ENCODE results near the gene AMPH.

The AMPH gene

DNA sequence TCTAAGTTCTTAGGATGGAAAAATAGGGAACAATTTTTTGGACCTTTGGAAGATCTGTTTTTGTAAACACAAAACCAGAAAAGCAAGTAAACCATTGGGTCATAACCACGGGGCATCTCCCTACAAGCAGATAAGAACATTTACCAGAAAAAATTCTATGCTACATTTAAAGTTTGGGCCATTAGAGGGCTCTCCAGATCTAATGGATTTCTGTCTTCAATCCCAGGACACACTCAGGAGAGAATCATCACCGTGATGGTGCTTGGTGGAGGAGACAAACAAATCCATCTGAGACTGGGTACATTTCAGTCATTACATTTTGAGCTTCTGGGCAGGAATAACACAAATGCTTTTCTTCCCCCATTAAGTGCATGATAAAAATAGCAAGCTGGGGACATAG, 179.3 kb downstream of the AMPH start:
- H3K36me3 ChIP-seq (ENCODE audit: control insufficient read depth, insufficient read depth, low read length): no peaks in the 10 kb centered on the region
- no peaks in the 10 kb centered on the region for H3K27me3 ChIP-seq (ENCODE audit: control insufficient read depth, insufficient read depth, low read length)
- no peak overlapping the region for H3K4me3 ChIP-seq (ENCODE audit: low read depth, low read length)
- no peaks in the 10 kb centered on the region for H3K4me1 ChIP-seq (ENCODE audit: control insufficient read depth, insufficient read depth, low read length)
- no peak overlapping the region for H3K9ac ChIP-seq (ENCODE audit: low read depth, low read length)
- no peaks in the 10 kb centered on the region for H3K9me3 ChIP-seq (ENCODE audit: control insufficient read depth, insufficient read depth, low read length)

DNA sequence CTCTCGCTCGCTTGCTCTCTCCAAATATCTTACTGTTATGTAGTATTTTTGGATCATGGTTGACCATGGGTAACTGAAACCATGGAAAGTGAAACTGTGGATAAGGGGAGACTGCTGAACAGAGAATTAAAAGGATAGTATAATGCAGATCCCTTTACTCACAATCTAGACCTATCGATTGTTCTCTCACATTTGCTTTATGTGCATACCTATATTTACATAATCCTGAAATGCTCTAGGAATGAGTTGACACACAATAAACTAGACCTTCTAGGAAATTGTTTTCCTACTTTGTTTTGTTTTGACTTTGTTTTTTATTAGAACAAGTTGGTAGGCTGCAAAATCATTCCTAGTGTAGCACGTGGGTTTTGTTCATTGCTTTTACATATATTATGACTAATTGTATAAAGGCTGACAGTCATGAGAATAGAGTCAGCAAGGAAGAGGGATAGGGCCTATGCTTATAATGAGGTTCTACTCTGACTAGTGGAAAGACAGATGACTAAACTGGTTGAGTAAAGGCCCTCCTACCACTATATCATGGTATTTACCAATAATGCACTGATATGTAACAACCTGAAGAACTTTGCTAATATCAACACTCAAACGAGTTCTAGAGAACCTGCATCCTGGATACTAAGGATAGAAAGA, 182.5 kb downstream of the AMPH start:
- Histone ChIP-seq H3K4me1 (ENCODE audit: control insufficient read depth, insufficient read depth, low read length) (no peaks in the 10 kb centered on the region), H3K36me3 (ENCODE audit: control insufficient read depth, insufficient read depth, low read length) (no peaks in the 10 kb centered on the region), H3K27me3 (ENCODE audit: control insufficient read depth, insufficient read depth, low read length) (no peaks in the 10 kb centered on the region), H3K9ac (ENCODE audit: low read depth, low read length) (no peak overlapping the region), H3K9me3 (ENCODE audit: control insufficient read depth, insufficient read depth, low read length) (no peaks in the 10 kb centered on the region), H3K4me3 (ENCODE audit: low read depth, low read length) (no peak overlapping the region)

GRCh38 chr7:38448054-38448453, 183.1 kb downstream of the AMPH start:
- H3K27me3 ChIP-seq (ENCODE audit: control insufficient read depth, insufficient read depth, low read length): no peaks in the 10 kb centered on the region

DNA sequence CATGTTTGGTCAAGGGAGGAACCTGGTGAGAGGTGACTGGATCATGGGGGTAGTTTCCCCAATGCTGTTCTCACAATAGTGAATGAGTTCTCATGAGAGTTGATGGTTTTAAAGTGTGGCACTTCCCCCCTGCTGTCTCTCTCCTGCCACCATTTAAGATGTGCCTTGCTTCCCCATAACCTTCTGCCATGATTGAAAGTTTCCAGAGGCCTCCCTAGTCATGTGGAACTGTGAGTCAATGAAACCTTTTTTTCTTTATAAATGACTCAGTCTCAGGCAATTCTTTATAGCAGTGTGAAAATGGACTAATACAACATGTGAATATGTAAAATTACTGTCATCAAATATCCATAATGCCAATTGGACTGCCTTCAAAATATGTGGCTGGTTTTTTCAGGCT, 192.2 kb downstream of the AMPH start:
- Histone ChIP-seq H3K36me3 (ENCODE audit: control insufficient read depth, insufficient read depth, low read length) (no peaks in the 10 kb centered on the region), H3K9me3 (ENCODE audit: control insufficient read depth, insufficient read depth, low read length) (no peaks in the 10 kb centered on the region), H3K4me3 (ENCODE audit: low read depth, low read length) (no peak overlapping the region), H3K9ac (ENCODE audit: low read depth, low read length) (no peak overlapping the region), H3K27me3 (ENCODE audit: control insufficient read depth, insufficient read depth, low read length) (no peaks in the 10 kb centered on the region), H3K4me1 (ENCODE audit: control insufficient read depth, insufficient read depth, low read length) (no peaks in the 10 kb centered on the region)

More at GRCh38 chr7:38448054-38448453, 183.1 kb downstream of the AMPH start:
- Histone ChIP-seq H3K36me3 (ENCODE audit: control insufficient read depth, insufficient read depth, low read length) (no peaks in the 10 kb centered on the region), H3K9ac (ENCODE audit: low read depth, low read length) (no peak overlapping the region), H3K4me1 (ENCODE audit: control insufficient read depth, insufficient read depth, low read length) (no peaks in the 10 kb centered on the region), H3K4me3 (ENCODE audit: low read depth, low read length) (no peak overlapping the region), H3K9me3 (ENCODE audit: control insufficient read depth, insufficient read depth, low read length) (no peaks in the 10 kb centered on the region)

DNA sequence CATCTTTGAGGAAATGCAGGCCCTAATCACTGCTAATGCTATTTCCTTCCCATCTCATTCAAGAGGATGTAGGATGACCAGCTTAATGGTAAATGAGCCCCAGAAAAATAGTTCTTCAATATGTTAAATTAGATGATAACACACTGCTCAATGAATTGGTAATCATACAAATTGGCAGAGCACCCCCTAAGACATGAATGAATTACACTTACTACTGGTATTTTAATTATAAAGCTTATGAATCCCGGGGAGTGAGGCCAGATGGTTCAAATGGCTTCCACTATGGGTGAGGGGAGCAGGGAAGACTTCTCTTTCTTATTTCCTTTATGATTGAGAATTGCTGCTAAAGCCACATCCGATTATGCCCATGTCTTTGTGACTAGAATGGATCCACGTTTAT, 198.5 kb downstream of the AMPH start:
- Histone ChIP-seq H3K36me3 (ENCODE audit: control insufficient read depth, insufficient read depth, low read length) (no peaks in the 10 kb centered on the region), H3K9ac (ENCODE audit: low read depth, low read length) (no peak overlapping the region), H3K9me3 (ENCODE audit: control insufficient read depth, insufficient read depth, low read length) (no peaks in the 10 kb centered on the region), H3K4me3 (ENCODE audit: low read depth, low read length) (no peak overlapping the region), H3K27me3 (ENCODE audit: control insufficient read depth, insufficient read depth, low read length) (no peaks in the 10 kb centered on the region), H3K4me1 (ENCODE audit: control insufficient read depth, insufficient read depth, low read length) (no peaks in the 10 kb centered on the region)

- no peaks in the 10 kb centered on the region for H3K9me3 ChIP-seq (ENCODE audit: control insufficient read depth, insufficient read depth, low read length)
- H3K4me1 ChIP-seq (ENCODE audit: control insufficient read depth, insufficient read depth, low read length): no peaks in the 10 kb centered on the region
- H3K9ac ChIP-seq (ENCODE audit: low read depth, low read length): no peak overlapping the region
Observed at GRCh38 chr7:38432080-38432479, 199.1 kb downstream of the AMPH start.

GRCh38 chr7:38429057-38429456, 202.1 kb downstream of the AMPH start:
- H3K4me1 ChIP-seq (ENCODE audit: control insufficient read depth, insufficient read depth, low read length): no peaks in the 10 kb centered on the region
- H3K36me3 ChIP-seq (ENCODE audit: control insufficient read depth, insufficient read depth, low read length): no peaks in the 10 kb centered on the region
- no peak overlapping the region for H3K4me3 ChIP-seq (ENCODE audit: low read depth, low read length)
- no peak overlapping the region for H3K9ac ChIP-seq (ENCODE audit: low read depth, low read length)
- H3K27me3 ChIP-seq (ENCODE audit: control insufficient read depth, insufficient read depth, low read length): no peaks in the 10 kb centered on the region
- H3K9me3 ChIP-seq (ENCODE audit: control insufficient read depth, insufficient read depth, low read length): no peaks in the 10 kb centered on the region

More at GRCh38 chr7:38432080-38432479, 199.1 kb downstream of the AMPH start:
- no peaks in the 10 kb centered on the region for H3K27me3 ChIP-seq (ENCODE audit: control insufficient read depth, insufficient read depth, low read length)
- H3K4me3 ChIP-seq (ENCODE audit: low read depth, low read length): no peak overlapping the region
- no peaks in the 10 kb centered on the region for H3K36me3 ChIP-seq (ENCODE audit: control insufficient read depth, insufficient read depth, low read length)

GRCh38 chr7:38428041-38428440, 203.1 kb downstream of the AMPH start:
- Histone ChIP-seq H3K4me1 (ENCODE audit: control insufficient read depth, insufficient read depth, low read length) (no peaks in the 10 kb centered on the region), H3K9me3 (ENCODE audit: control insufficient read depth, insufficient read depth, low read length) (no peaks in the 10 kb centered on the region), H3K9ac (ENCODE audit: low read depth, low read length) (no peak overlapping the region), H3K36me3 (ENCODE audit: control insufficient read depth, insufficient read depth, low read length) (no peaks in the 10 kb centered on the region), H3K4me3 (ENCODE audit: low read depth, low read length) (no peak overlapping the region), H3K27me3 (ENCODE audit: control insufficient read depth, insufficient read depth, low read length) (no peaks in the 10 kb centered on the region)

- Histone ChIP-seq H3K9me3 (ENCODE audit: control insufficient read depth, insufficient read depth, low read length) (no peaks in the 10 kb centered on the region), H3K36me3 (ENCODE audit: control insufficient read depth, insufficient read depth, low read length) (no peaks in the 10 kb centered on the region), H3K4me1 (ENCODE audit: control insufficient read depth, insufficient read depth, low read length) (no peaks in the 10 kb centered on the region), H3K4me3 (ENCODE audit: low read depth, low read length) (no peak overlapping the region), H3K9ac (ENCODE audit: low read depth, low read length) (no peak overlapping the region), H3K27me3 (ENCODE audit: control insufficient read depth, insufficient read depth, low read length) (no peaks in the 10 kb centered on the region)
Observed at GRCh38 chr7:38427279-38427955, 203.8 kb downstream of the AMPH start.

DNA sequence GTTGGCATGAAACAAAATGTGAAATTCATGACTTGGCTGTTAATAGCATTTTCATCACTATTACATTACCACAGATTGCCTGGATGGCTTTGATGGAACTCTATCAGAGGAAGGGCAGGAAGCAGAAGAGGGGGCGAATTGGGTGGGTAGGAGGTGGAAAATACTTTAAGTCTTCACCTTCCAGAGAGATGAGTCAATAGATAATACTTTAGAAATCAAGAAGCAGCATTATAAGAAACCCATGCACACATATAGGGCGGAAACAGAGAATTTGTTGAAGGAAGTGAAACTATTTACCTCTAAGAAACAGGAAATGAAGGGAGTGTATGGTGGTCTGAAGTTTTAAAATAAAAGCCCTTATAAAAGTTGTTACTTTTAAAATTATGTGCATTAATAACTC, 205.7 kb downstream of the AMPH start:
- Histone ChIP-seq H3K9me3 (ENCODE audit: control insufficient read depth, insufficient read depth, low read length) (no peaks in the 10 kb centered on the region), H3K36me3 (ENCODE audit: control insufficient read depth, insufficient read depth, low read length) (no peaks in the 10 kb centered on the region), H3K4me3 (ENCODE audit: low read depth, low read length) (no peak overlapping the region), H3K4me1 (ENCODE audit: control insufficient read depth, insufficient read depth, low read length) (no peaks in the 10 kb centered on the region), H3K27me3 (ENCODE audit: control insufficient read depth, insufficient read depth, low read length) (no peaks in the 10 kb centered on the region), H3K9ac (ENCODE audit: low read depth, low read length) (no peak overlapping the region)

DNA sequence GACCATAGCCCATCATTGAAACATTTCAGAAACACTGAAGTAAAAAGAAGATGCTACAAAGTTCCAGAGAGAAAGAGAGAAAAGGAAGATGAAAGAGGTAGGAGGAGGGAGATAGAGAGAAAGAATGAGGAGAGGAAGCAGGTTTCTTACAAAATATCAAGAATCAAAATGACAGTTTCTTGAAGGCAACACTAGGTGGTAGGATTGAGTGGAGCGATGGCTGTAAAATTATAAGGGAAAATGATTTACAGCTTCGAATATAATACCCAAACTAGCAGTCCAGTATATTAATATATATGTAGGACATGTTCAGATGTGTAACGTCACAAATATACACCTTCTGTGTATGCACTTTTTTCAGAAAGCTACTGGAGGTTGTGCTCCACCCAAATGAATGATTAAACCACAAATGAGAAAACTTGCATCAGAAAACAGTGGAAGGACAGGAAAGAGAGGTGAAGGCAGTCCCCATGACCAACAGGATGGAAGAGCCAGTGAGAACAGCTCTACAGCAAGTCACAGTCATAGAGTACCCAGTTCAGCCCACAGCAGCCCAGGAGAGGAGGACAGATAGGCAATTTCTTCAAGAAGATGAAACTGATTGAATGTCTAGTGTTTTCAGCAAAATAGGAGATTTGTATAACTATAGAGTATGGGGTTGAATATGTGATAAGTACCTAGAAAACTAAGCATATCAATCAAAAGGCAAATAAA, 206.3 kb downstream of the AMPH start:
- Histone ChIP-seq H3K4me1 (ENCODE audit: control insufficient read depth, insufficient read depth, low read length) (no peaks in the 10 kb centered on the region), H3K9me3 (ENCODE audit: control insufficient read depth, insufficient read depth, low read length) (no peaks in the 10 kb centered on the region), H3K36me3 (ENCODE audit: control insufficient read depth, insufficient read depth, low read length) (no peaks in the 10 kb centered on the region), H3K27me3 (ENCODE audit: control insufficient read depth, insufficient read depth, low read length) (no peaks in the 10 kb centered on the region), H3K4me3 (ENCODE audit: low read depth, low read length) (no peak overlapping the region), H3K9ac (ENCODE audit: low read depth, low read length) (no peak overlapping the region)

DNA sequence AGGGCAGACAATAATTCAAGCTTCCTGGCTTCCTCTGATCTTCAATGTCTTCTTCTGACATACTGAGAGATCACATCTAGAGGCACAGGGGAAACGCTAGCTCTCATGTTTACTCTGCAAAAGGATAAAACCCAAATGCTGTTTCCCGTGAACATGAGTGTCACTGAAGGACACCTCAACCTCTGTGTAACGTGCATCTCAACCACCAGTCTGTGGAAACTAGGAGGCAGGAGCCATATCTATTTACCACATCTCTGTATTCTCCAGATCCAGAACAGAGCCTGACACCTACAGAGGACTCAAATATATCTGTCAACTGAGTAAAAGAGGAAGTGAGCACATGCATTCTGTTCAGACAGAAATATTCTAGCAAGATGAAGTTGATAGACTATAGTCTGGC, 217.4 kb downstream of the AMPH start:
- no peaks in the 10 kb centered on the region for H3K36me3 ChIP-seq (ENCODE audit: control insufficient read depth, insufficient read depth, low read length)
- no peak overlapping the region for H3K9ac ChIP-seq (ENCODE audit: low read depth, low read length)
- no peak overlapping the region for H3K4me3 ChIP-seq (ENCODE audit: low read depth, low read length)
- H3K27me3 ChIP-seq (ENCODE audit: control insufficient read depth, insufficient read depth, low read length): no peaks in the 10 kb centered on the region
- H3K4me1 ChIP-seq (ENCODE audit: control insufficient read depth, insufficient read depth, low read length): no peaks in the 10 kb centered on the region
- no peaks in the 10 kb centered on the region for H3K9me3 ChIP-seq (ENCODE audit: control insufficient read depth, insufficient read depth, low read length)

Measured in iPS-15b (cell line).